Superior temporal gyrus (tissue), 1 donor: ENCODE measurements around the gene TCERG1L.

ENCODE experiments used
- DNase-seq: peaks from one replicate; pipeline ENCODE4 v3.0.0-alpha.2; 2016; ENCODE audit errors: extremely low spot score

TCERG1L gene

GRCh38 chr10:131270461-131271190, 40.9 kb downstream of the TCERG1L start:
- DNase-seq, result no peak

- DNase-seq, result no peak
Measured at GRCh38 chr10:131269776-131270460, 41.6 kb downstream of the TCERG1L start.

- no peak for DNase-seq
Measured at GRCh38 chr10:131267814-131268095, 43.8 kb downstream of the TCERG1L start.

GRCh38 chr10:131266936-131267813, 44.3 kb downstream of the TCERG1L start:
- DNase-seq, result no peak

- DNase-seq, result no peak
Measured at GRCh38 chr10:131264110-131264788, 47.3 kb downstream of the TCERG1L start.

- no peak for DNase-seq
Measured at GRCh38 chr10:131261890-131262475, 49.5 kb downstream of the TCERG1L start.

GRCh38 chr10:131260452-131261211, 50.9 kb downstream of the TCERG1L start:
- DNase-seq, result no peak

- DNase-seq, result no peak
Measured at GRCh38 chr10:131260031-131260430, 51.5 kb downstream of the TCERG1L start.

GRCh38 chr10:131259535-131259934, 52.0 kb downstream of the TCERG1L start:
- DNase-seq, result no peak

- no peak for DNase-seq
Measured at GRCh38 chr10:131258256-131258655, 53.3 kb downstream of the TCERG1L start.

- DNase-seq, result no peak
Measured at GRCh38 chr10:131257027-131257426, 54.5 kb downstream of the TCERG1L start.

- DNase-seq, result no peak
Measured at GRCh38 chr10:131254859-131255252, 56.7 kb downstream of the TCERG1L start.

- DNase-seq, result no peak
Measured at GRCh38 chr10:131253931-131254858, 57.3 kb downstream of the TCERG1L start.

GRCh38 chr10:131252567-131253276, 58.8 kb downstream of the TCERG1L start:
- no peak for DNase-seq

GRCh38 chr10:131251146-131251541, 60.4 kb downstream of the TCERG1L start:
- no peak for DNase-seq

- no peak for DNase-seq
Measured at GRCh38 chr10:131250454-131251145, 60.9 kb downstream of the TCERG1L start.

- DNase-seq, result no peak
Measured at GRCh38 chr10:131249955-131250344, 61.6 kb downstream of the TCERG1L start.

- no peak for DNase-seq
Measured at GRCh38 chr10:131249238-131249954, 62.1 kb downstream of the TCERG1L start.
